Lower leg skin (tissue), 4 donors: ENCODE data around the gene SECTM1. TPM values are rescaled to one million over a fixed set of nuclear protein-coding genes. Genes with fewer than 3 reads are reported as not detected.
A peak's percentile ranks its signal among the peaks of the same experiment; 100 is the strongest.

ENCODE experiments used
- DNase-seq, 2 donors: peaks; one replicate each; pipeline ENCODE4 v3.0.0-alpha.2; 2019; ENCODE audit warnings: low spot score in 2 of 2
- H3K4me3 ChIP-seq: fragments of 200-600 bp; sonication (generic); 2 replicates; pipeline ENCODE4 v1.5.1; 2017; ENCODE audit warnings: mild to moderate bottlenecking, low read depth; ENCODE audit not compliant: poor library complexity, severe bottlenecking
- POLR2A ChIP-seq, 2 donors: fragments of 450-650 bp; IDR thresholded peaks; one replicate each; pipeline ENCODE4 v1.6.1; 2016 to 2017; ENCODE audit warnings: antibody characterized with exemption in 2 of 2, mild to moderate bottlenecking in 1 of 2, moderate library complexity in 1 of 2
- WGBS, 2 donors: methylation state at CpG; one replicate each; pipeline ENCODE4 v1.1.5; 2018; 5-methylcytosine and 5-hydroxymethylcytosine counted together
- intact Hi-C: fragments of 100-400 bp; cut with DNase I; formaldehyde crosslinking; loops from one replicate; pipeline ENCODE4 v1.15.0; 2023; ENCODE audit warnings: low total_unique reads
- total RNA-seq, 4 donors: library from RNA; depleted of rRNA; stranded (reverse); fragments of >200 nt; gene quantifications; one replicate each; pipeline ENCODE4 v1.1.0, GENCODE V29; 2016
- TF ChIP-seq, protein P1 (sequence below), 3 donors: fragments of 450-650 bp; IDR thresholded peaks; one replicate each; pipeline ENCODE4 v1.5.1; 2016; ENCODE audit warnings: antibody characterized with exemption in 3 of 3, mild to moderate bottlenecking in 3 of 3, moderate library complexity in 2 of 3

The SECTM1 gene
- total RNA-seq, 4 donors from 2014 or later: 12.4 to 16.3 (median 14.5) TPM

DNA sequence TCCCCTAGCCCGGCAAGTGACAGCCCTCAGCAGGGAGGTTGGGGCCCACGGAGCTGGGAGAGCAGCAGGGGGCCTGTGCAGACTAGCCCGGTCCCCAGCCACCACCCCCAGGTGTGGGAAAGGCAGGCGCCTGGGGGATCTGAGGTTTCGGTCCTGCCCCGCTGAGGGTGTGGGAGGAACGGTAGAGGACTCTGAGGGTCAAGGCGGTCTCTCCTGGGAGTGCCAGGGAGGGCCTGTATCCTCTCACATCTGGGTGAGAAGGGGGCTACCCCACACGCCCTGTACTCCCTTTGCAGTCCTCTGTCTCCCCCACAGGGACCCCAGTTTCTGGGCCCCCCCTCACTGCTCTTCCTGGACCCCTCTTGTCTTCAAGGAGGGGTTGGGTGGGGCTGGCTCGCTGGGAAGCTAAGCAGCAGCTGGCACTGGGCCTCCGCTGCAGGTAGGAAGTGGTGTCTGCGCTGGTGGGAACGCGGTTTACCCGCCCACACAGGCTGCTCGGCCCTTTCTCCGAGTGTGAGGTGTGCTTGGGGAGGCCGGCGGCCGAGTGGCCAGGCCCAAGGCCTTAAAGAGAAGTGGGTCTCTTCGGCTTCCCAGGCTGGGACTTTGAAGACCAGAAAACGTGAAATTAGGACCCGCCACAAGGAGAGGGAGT, 31.5 kb downstream of the SECTM1 start:
- TF ChIP-seq, protein P1, sequence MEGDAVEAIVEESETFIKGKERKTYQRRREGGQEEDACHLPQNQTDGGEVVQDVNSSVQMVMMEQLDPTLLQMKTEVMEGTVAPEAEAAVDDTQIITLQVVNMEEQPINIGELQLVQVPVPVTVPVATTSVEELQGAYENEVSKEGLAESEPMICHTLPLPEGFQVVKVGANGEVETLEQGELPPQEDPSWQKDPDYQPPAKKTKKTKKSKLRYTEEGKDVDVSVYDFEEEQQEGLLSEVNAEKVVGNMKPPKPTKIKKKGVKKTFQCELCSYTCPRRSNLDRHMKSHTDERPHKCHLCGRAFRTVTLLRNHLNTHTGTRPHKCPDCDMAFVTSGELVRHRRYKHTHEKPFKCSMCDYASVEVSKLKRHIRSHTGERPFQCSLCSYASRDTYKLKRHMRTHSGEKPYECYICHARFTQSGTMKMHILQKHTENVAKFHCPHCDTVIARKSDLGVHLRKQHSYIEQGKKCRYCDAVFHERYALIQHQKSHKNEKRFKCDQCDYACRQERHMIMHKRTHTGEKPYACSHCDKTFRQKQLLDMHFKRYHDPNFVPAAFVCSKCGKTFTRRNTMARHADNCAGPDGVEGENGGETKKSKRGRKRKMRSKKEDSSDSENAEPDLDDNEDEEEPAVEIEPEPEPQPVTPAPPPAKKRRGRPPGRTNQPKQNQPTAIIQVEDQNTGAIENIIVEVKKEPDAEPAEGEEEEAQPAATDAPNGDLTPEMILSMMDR (IDR thresholded peaks at IDR 0.05): no peak
- no peak for TF ChIP-seq POLR2A (IDR thresholded peaks at IDR 0.05)
- intact Hi-C loops: no loop called here
- no peak for DNase-seq
- H3K4me3 ChIP-seq: no peak overlapping the region
- 56 to 57% methylated on average over 17 to 22 of the region's 23 CpGs for WGBS, 2 donors

DNA sequence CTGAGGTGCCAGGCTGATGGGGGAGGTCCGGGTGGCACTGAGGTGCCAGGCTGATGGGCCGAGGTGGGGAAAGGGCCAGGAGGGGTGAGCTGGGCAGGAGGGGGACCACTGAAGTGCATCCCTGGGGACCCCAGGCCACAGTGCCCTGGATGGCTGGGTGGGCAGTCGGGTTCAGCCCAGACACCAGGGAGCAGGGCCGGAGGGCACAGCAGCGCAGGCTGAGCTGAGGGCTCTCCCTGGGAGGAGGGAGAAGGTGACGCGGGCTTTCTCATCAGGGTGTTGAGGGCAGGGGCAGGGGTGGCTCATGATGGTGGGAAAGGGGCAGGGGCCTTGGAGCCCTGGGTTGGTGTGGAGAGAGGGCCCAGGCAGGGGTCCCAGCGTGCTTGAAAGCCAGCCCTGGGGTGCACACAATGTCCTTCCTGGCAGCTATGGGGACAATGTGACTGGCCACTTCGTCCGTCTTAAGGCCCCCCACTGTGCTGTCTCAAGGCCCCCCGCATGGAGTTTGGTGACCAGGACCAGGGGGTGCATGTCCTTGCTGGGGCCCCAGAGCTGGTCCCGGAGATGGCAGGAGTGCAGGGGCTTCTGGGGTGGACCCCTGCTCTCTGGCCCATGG, 32.2 kb downstream of the SECTM1 start:
- intact Hi-C loops: no loop called here
- no peak overlapping the region for H3K4me3 ChIP-seq
- no peak for DNase-seq
- 78 to 85% methylated on average over 11 to 12 of the region's 12 CpGs for WGBS, 2 donors
- TF ChIP-seq, protein P1 (IDR thresholded peaks at IDR 0.05): no peak
- no peak for TF ChIP-seq POLR2A (IDR thresholded peaks at IDR 0.05)

DNA sequence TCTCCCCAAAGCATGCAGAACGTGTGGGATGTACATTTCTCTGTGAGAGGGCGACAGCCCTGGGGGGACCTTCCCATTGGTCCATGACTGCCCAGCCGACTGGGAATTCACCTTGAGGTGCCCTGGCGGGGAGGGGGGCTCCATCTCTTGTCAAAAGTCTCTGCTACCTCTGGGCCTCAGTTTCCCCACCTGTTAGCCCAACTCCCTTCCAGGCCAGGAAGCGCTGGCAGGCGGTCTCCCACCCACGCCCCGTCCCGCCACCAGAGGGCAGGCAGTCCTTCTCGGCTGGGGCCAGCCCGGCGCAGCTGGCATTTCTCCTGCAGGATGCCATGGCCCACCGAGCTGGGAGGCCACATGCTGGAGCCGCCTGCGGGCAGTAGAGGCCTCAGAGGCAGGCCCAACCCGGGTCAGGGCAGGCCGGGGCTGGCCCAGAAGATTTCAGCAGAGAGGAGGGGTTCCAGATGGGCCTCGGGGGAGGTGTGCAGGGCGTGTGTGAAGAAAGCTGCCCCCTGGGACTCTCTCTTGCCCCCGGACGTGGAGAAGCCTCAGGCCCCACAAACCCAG, 32.8 kb downstream of the SECTM1 start:
- peak in 1 of 2 donors; percentile 94 for DNase-seq
- intact Hi-C loops: no loop called here
- H3K4me3 ChIP-seq: no peak overlapping the region
- TF ChIP-seq, protein P1 (IDR thresholded peaks at IDR 0.05): no peak
- no peak for TF ChIP-seq POLR2A (IDR thresholded peaks at IDR 0.05)
- WGBS, 2 donors: 35 to 36% methylated on average over 11 to 21 of the region's 21 CpGs

DNA sequence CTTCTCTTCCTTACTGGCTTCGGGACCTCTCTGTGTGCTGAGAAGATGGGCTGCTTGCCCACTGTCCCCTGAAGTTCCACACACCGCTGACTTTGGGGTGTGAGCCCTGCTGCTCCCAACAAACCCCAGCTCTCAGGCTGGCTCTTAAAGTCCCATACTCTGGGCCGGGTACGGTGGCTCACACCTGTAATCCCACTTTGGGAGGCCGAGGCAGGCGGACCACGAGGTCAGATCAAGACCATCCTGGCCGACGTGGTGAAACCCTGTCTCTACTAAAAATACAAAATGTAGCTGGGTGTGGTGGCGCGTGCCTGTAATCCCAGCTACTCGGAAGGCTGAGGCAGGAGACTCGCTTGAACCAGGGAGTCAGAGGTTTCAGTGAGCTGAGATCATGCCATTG, 33.3 kb downstream of the SECTM1 start:
- intact Hi-C loops: no loop called here
- H3K4me3 ChIP-seq: no peak overlapping the region
- DNase-seq: no peak
- 93 to 94% methylated on average over 13 of the region's 13 CpGs for WGBS, 2 donors
- TF ChIP-seq, protein P1 (IDR thresholded peaks at IDR 0.05): no peak
- no peak for TF ChIP-seq POLR2A (IDR thresholded peaks at IDR 0.05)

DNA sequence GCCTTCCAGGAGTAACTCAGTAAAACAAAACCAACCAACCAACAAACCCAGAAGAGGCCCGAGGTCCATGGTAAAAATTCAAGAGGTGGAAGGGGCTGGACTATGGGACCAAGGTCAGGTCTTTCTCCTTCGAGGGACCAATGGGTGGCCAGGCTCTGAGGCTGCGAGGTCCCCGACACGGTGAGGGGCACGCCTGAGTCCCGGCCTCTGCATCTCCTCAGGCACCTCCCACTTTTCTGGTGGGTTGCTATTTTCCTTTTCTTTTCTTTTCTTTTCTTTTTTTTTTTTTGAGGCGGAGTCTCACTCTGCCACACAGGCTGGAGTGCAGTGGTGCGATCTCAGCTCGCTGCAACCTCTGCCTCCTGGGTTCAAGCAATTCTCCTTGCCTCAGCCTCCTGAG, 34.1 kb downstream of the SECTM1 start:
- WGBS, 2 donors: 83 to 90% methylated on average over 10 of the region's 10 CpGs
- H3K4me3 ChIP-seq: no peak overlapping the region
- DNase-seq: no peak
- TF ChIP-seq, protein P1 (IDR thresholded peaks at IDR 0.05): no peak
- TF ChIP-seq POLR2A (IDR thresholded peaks at IDR 0.05): no peak
- intact Hi-C loops: no loop called here
